ENCODE data around the gene KLF16.
"Not testable (repeated sequence)": the region's sequence is repeated elsewhere in the genome, so short reads cannot be mapped to it uniquely, and the experiment has no call there.

KLF16 gene

GRCh38 chr19:1884719-1885334, 21.4 kb upstream of the KLF16 start:
- Histone ChIP-seq H3K27ac (ENCODE audit: low read depth, low read length) (peak overlapping the region; percentile 72), H3K4me1 (ENCODE audit: control insufficient read depth in 1 of 2, insufficient read depth in 2 of 2, low read length in 2 of 2) (peaks cover 19 to 27% of the 10 kb centered on the region in 2 donors), H3K36me3 (ENCODE audit: control insufficient read depth in 1 of 2, insufficient read depth in 2 of 2, low read length in 2 of 2) (peaks cover 0 to 13% of the 10 kb centered on the region in 2 donors), H3K4me3 (ENCODE audit: low read depth in 1 of 2, low read length in 2 of 2) (peak overlapping the region; percentile 77 to 91), H3K27me3 (ENCODE audit: control insufficient read depth in 1 of 2, insufficient read depth in 2 of 2, low read length in 2 of 2) (no peaks in the 10 kb centered on the region), H3K9me3 (ENCODE audit: control insufficient read depth in 1 of 2, low read length in 2 of 2) (no peaks in the 10 kb centered on the region), H3K9ac (ENCODE audit: low read depth in 1 of 2, low read length in 2 of 2) (peak overlapping the region; percentile 77 to 97)

GRCh38 chr19:1884291-1884718, 20.9 kb upstream of the KLF16 start:
- Histone ChIP-seq H3K27ac (ENCODE audit: low read depth, low read length) (peak overlapping the region; percentile 72), H3K4me1 (ENCODE audit: control insufficient read depth in 1 of 2, insufficient read depth in 2 of 2, low read length in 2 of 2) (peaks cover 19 to 27% of the 10 kb centered on the region in 2 donors), H3K9ac (ENCODE audit: low read depth in 1 of 2, low read length in 2 of 2) (peak overlapping the region; percentile 77 to 97), H3K9me3 (ENCODE audit: control insufficient read depth in 1 of 2, low read length in 2 of 2) (no peaks in the 10 kb centered on the region), H3K36me3 (ENCODE audit: control insufficient read depth in 1 of 2, insufficient read depth in 2 of 2, low read length in 2 of 2) (peaks cover 0 to 13% of the 10 kb centered on the region in 2 donors), H3K27me3 (ENCODE audit: control insufficient read depth in 1 of 2, insufficient read depth in 2 of 2, low read length in 2 of 2) (no peaks in the 10 kb centered on the region), H3K4me3 (ENCODE audit: low read depth in 1 of 2, low read length in 2 of 2) (peak overlapping the region; percentile 77 to 91)

GRCh38 chr19:1883784-1884183, 20.4 kb upstream of the KLF16 start:
- Histone ChIP-seq H3K9ac (ENCODE audit: low read depth in 1 of 2, low read length in 2 of 2) (peak overlapping the region; percentile 77 to 97), H3K27ac (ENCODE audit: low read depth, low read length) (no peak overlapping the region), H3K9me3 (ENCODE audit: control insufficient read depth in 1 of 2, low read length in 2 of 2) (no peaks in the 10 kb centered on the region), H3K4me1 (ENCODE audit: control insufficient read depth in 1 of 2, insufficient read depth in 2 of 2, low read length in 2 of 2) (peaks cover 19 to 27% of the 10 kb centered on the region in 2 donors), H3K4me3 (ENCODE audit: low read depth in 1 of 2, low read length in 2 of 2) (peak overlapping the region; percentile 77 to 91), H3K27me3 (ENCODE audit: control insufficient read depth in 1 of 2, insufficient read depth in 2 of 2, low read length in 2 of 2) (no peaks in the 10 kb centered on the region), H3K36me3 (ENCODE audit: control insufficient read depth in 1 of 2, insufficient read depth in 2 of 2, low read length in 2 of 2) (peaks cover 0 to 13% of the 10 kb centered on the region in 2 donors)

GRCh38 chr19:1882786-1883692, 19.7 kb upstream of the KLF16 start:
- Histone ChIP-seq H3K27me3 (ENCODE audit: control insufficient read depth in 1 of 2, insufficient read depth in 2 of 2, low read length in 2 of 2) (no peaks in the 10 kb centered on the region), H3K27ac (ENCODE audit: low read depth, low read length) (no peak overlapping the region), H3K4me3 (ENCODE audit: low read depth in 1 of 2, low read length in 2 of 2) (peak overlapping the region; percentile 77 to 91), H3K9ac (ENCODE audit: low read depth in 1 of 2, low read length in 2 of 2) (peak overlapping the region; percentile 57 to 77), H3K36me3 (ENCODE audit: control insufficient read depth in 1 of 2, insufficient read depth in 2 of 2, low read length in 2 of 2) (peaks cover 0 to 13% of the 10 kb centered on the region in 2 donors), H3K9me3 (ENCODE audit: control insufficient read depth in 1 of 2, low read length in 2 of 2) (no peaks in the 10 kb centered on the region), H3K4me1 (ENCODE audit: control insufficient read depth in 1 of 2, insufficient read depth in 2 of 2, low read length in 2 of 2) (peaks cover 19 to 27% of the 10 kb centered on the region in 2 donors)

- Histone ChIP-seq H3K9me3 (ENCODE audit: control insufficient read depth in 1 of 2, low read length in 2 of 2) (no peaks in the 10 kb centered on the region), H3K9ac (ENCODE audit: low read depth in 1 of 2, low read length in 2 of 2) (peak overlapping the region; percentile 54 to 57), H3K27ac (ENCODE audit: low read depth, low read length) (no peak overlapping the region), H3K4me3 (ENCODE audit: low read depth in 1 of 2, low read length in 2 of 2) (peak overlapping the region in 1 of 2 donors; percentile 48), H3K27me3 (ENCODE audit: control insufficient read depth in 1 of 2, insufficient read depth in 2 of 2, low read length in 2 of 2) (no peaks in the 10 kb centered on the region), H3K36me3 (ENCODE audit: control insufficient read depth in 1 of 2, insufficient read depth in 2 of 2, low read length in 2 of 2) (peaks cover 0 to 13% of the 10 kb centered on the region in 2 donors), H3K4me1 (ENCODE audit: control insufficient read depth in 1 of 2, insufficient read depth in 2 of 2, low read length in 2 of 2) (peaks cover 19 to 27% of the 10 kb centered on the region in 2 donors)
These were observed 18.9 kb upstream of the KLF16 start for GRCh38 chr19:1882089-1882785.

- H3K27ac ChIP-seq (ENCODE audit: low read depth, low read length); H3K27me3 ChIP-seq (ENCODE audit: control insufficient read depth in 1 of 2, insufficient read depth in 2 of 2, low read length in 2 of 2); H3K9me3 ChIP-seq (ENCODE audit: control insufficient read depth in 1 of 2, low read length in 2 of 2); H3K4me3 ChIP-seq (ENCODE audit: low read depth in 1 of 2, low read length in 2 of 2): not testable (repeated sequence)
- Histone ChIP-seq H3K36me3 (ENCODE audit: control insufficient read depth in 1 of 2, insufficient read depth in 2 of 2, low read length in 2 of 2) (peaks cover 0 to 13% of the 10 kb centered on the region in 2 donors), H3K4me1 (ENCODE audit: control insufficient read depth in 1 of 2, insufficient read depth in 2 of 2, low read length in 2 of 2) (peaks cover 20 to 29% of the 10 kb centered on the region in 2 donors), H3K9ac (ENCODE audit: low read depth in 1 of 2, low read length in 2 of 2) (peak overlapping the region in 1 of 2 donors; percentile 13)
These were observed 18.2 kb upstream of the KLF16 start for GRCh38 chr19:1881393-1882088.

- no peak overlapping the region for H3K9ac ChIP-seq (ENCODE audit: low read depth in 1 of 2, low read length in 2 of 2)
- no peak overlapping the region for H3K27ac ChIP-seq (ENCODE audit: low read depth, low read length)
- H3K9me3 ChIP-seq (ENCODE audit: control insufficient read depth in 1 of 2, low read length in 2 of 2), result no peaks in the 10 kb centered on the region
- H3K4me3 ChIP-seq (ENCODE audit: low read depth in 1 of 2, low read length in 2 of 2), result no peak overlapping the region
- no peaks in the 10 kb centered on the region for H3K27me3 ChIP-seq (ENCODE audit: control insufficient read depth in 1 of 2, insufficient read depth in 2 of 2, low read length in 2 of 2)
- peaks cover 25 to 34% of the 10 kb centered on the region in 2 donors for H3K4me1 ChIP-seq (ENCODE audit: control insufficient read depth in 1 of 2, insufficient read depth in 2 of 2, low read length in 2 of 2)
- H3K36me3 ChIP-seq (ENCODE audit: control insufficient read depth in 1 of 2, insufficient read depth in 2 of 2, low read length in 2 of 2), result peaks cover 0 to 13% of the 10 kb centered on the region in 2 donors
These were observed 17.4 kb upstream of the KLF16 start for GRCh38 chr19:1880611-1881392.

- peaks cover 25 to 34% of the 10 kb centered on the region in 2 donors for H3K4me1 ChIP-seq (ENCODE audit: control insufficient read depth in 1 of 2, insufficient read depth in 2 of 2, low read length in 2 of 2)
- not testable (repeated sequence) for H3K4me3 ChIP-seq (ENCODE audit: low read depth in 1 of 2, low read length in 2 of 2); H3K27ac ChIP-seq (ENCODE audit: low read depth, low read length); H3K27me3 ChIP-seq (ENCODE audit: control insufficient read depth in 1 of 2, insufficient read depth in 2 of 2, low read length in 2 of 2); H3K9ac ChIP-seq (ENCODE audit: low read depth in 1 of 2, low read length in 2 of 2); H3K9me3 ChIP-seq (ENCODE audit: control insufficient read depth in 1 of 2, low read length in 2 of 2)
- H3K36me3 ChIP-seq (ENCODE audit: control insufficient read depth in 1 of 2, insufficient read depth in 2 of 2, low read length in 2 of 2), result peaks cover 0 to 13% of the 10 kb centered on the region in 2 donors
These were observed 16.6 kb upstream of the KLF16 start for GRCh38 chr19:1879982-1880381.

- not testable (repeated sequence) for H3K9me3 ChIP-seq (ENCODE audit: control insufficient read depth in 1 of 2, low read length in 2 of 2); H3K27me3 ChIP-seq (ENCODE audit: control insufficient read depth in 1 of 2, insufficient read depth in 2 of 2, low read length in 2 of 2); H3K9ac ChIP-seq (ENCODE audit: low read depth in 1 of 2, low read length in 2 of 2); H3K27ac ChIP-seq (ENCODE audit: low read depth, low read length); H3K4me3 ChIP-seq (ENCODE audit: low read depth in 1 of 2, low read length in 2 of 2)
- H3K36me3 ChIP-seq (ENCODE audit: control insufficient read depth in 1 of 2, insufficient read depth in 2 of 2, low read length in 2 of 2), result peaks cover 0 to 13% of the 10 kb centered on the region in 2 donors
- peaks cover 23 to 30% of the 10 kb centered on the region in 2 donors for H3K4me1 ChIP-seq (ENCODE audit: control insufficient read depth in 1 of 2, insufficient read depth in 2 of 2, low read length in 2 of 2)
These were observed 15.2 kb upstream of the KLF16 start for GRCh38 chr19:1878583-1878982.

Measured in duodenal mucosa (tissue), 2 donors.